ENCODE measurements around the gene SMARCC2. TPM values are rescaled to one million over a fixed set of nuclear protein-coding genes. Genes with fewer than 3 reads are reported as not detected.

The SMARCC2 gene
- total and polyA plus RNA-seq, 9 donors = 57.9 to 172 (median 117) TPM

DNA sequence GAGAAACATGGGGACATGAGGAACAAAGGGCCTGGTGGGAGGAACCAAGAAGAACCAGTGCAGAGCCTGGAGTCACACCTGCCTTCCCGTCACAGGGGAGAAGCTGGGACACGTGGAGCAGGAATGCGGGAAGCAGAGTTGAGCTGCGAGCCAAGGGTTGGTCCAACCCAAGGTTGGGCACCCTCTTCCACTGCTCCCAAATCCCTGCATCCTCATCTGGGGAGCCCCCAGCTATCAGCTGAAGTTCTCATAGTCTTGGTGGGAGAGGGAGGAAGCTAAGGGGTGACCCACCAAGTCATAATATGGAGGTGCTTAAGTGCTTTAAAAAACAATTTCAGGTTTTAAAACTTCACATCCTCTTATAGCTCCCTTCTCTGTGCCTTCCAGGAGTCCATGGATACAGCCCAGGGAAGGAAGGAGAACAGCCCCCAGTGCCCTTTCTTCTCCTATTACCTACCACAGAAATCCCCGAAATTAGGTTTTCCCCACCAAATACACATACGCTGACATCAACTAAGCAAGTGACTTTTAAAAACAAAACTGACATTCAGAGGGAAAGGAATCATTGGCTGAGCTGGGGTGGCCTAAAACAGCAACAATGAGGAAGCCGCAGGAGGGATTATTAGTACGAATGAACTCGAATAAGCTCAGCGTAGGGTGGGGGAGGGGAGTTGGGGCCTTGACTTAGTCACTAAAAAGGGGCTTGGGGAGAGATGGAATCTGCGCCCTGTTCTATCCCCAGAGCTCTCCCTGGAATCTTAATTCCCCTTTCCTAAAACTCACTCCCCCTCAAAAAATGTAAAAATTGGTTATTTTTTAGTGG, 26.6 kb downstream of the SMARCC2 start:
- 44 to 45% (median 45%) methylated on average over 11 of the region's 11 CpGs for WGBS, 3 donors
- no peak for TF ChIP-seq POLR2A (IDR thresholded peaks at IDR 0.05)
- no peak for TF ChIP-seq EP300 (IDR thresholded peaks at IDR 0.05)
- TF ChIP-seq, protein P1, sequence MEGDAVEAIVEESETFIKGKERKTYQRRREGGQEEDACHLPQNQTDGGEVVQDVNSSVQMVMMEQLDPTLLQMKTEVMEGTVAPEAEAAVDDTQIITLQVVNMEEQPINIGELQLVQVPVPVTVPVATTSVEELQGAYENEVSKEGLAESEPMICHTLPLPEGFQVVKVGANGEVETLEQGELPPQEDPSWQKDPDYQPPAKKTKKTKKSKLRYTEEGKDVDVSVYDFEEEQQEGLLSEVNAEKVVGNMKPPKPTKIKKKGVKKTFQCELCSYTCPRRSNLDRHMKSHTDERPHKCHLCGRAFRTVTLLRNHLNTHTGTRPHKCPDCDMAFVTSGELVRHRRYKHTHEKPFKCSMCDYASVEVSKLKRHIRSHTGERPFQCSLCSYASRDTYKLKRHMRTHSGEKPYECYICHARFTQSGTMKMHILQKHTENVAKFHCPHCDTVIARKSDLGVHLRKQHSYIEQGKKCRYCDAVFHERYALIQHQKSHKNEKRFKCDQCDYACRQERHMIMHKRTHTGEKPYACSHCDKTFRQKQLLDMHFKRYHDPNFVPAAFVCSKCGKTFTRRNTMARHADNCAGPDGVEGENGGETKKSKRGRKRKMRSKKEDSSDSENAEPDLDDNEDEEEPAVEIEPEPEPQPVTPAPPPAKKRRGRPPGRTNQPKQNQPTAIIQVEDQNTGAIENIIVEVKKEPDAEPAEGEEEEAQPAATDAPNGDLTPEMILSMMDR (IDR thresholded peaks at IDR 0.05) = no peak
- Histone ChIP-seq H3K36me3 (no peaks in the 10 kb centered on the region), H3K27ac (no peak overlapping the region), H3K4me3 (no peak overlapping the region), H3K4me1 (ENCODE audit: insufficient read depth) (peaks cover 1% of the 10 kb centered on the region), H3K9me3 (no peaks in the 10 kb centered on the region), H3K27me3 (no peaks in the 10 kb centered on the region)
- intact Hi-C loops (cut with DNase I) = loop anchor here in 1 of 4 donors (5.0 kb wide), 1 partner anchor 40 kb away; no protein-coding TSS in a partner anchor
- DNase-seq = no peak

DNA sequence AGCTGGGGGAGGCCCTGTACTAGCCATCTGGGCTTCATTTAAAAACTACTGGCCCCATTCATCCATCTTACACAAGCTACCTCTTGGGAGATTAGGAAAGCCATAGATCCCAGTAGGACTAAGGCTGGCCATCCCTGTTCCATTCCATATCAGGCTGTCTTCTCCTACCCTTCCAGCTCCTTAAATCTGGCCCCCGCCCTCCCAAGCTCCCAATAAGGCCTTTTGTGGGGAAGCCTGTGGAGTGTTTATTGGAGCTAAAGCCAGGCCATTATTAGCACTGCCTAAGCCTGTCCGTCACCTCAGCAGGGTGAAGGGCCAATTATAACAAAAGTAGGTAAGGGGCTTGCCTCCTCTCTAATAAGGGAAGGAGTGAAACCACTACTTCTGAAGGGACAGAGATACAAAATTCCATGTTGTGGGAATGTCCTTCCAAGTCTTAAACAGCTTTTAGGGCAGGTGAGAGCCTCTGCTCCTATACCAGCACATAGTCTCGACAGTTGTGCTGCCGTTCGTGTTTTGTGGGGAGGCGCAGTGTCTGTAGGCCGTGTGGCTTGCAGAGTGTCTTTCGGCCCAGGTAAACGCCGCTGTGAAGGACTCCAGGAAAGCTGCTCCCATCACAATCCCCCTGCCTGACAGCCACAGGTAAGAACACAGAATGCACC, 27.5 kb downstream of the SMARCC2 start:
- Histone ChIP-seq H3K36me3 (no peaks in the 10 kb centered on the region), H3K27me3 (no peaks in the 10 kb centered on the region), H3K27ac (peak overlapping the region in 1 of 2 donors; percentile 24), H3K4me3 (no peak overlapping the region), H3K4me1 (ENCODE audit: insufficient read depth) (peaks cover 1% of the 10 kb centered on the region), H3K9me3 (no peaks in the 10 kb centered on the region)
- intact Hi-C loops (cut with DNase I) = loop anchor here in 2 of 4 donors (2.0 to 5.0 kb wide), 2 partner anchors 40 to 59 kb away; partner anchors contain the start of gene RNF41 (in 1 of the 2)
- DNase-seq = no peak
- TF ChIP-seq, protein P1 (IDR thresholded peaks at IDR 0.05) = no peak
- TF ChIP-seq POLR2A (IDR thresholded peaks at IDR 0.05) (no peak), EP300 (IDR thresholded peaks at IDR 0.05) (no peak)
- 68 to 72% (median 68%) methylated on average over 10 of the region's 10 CpGs for WGBS, 3 donors

DNA sequence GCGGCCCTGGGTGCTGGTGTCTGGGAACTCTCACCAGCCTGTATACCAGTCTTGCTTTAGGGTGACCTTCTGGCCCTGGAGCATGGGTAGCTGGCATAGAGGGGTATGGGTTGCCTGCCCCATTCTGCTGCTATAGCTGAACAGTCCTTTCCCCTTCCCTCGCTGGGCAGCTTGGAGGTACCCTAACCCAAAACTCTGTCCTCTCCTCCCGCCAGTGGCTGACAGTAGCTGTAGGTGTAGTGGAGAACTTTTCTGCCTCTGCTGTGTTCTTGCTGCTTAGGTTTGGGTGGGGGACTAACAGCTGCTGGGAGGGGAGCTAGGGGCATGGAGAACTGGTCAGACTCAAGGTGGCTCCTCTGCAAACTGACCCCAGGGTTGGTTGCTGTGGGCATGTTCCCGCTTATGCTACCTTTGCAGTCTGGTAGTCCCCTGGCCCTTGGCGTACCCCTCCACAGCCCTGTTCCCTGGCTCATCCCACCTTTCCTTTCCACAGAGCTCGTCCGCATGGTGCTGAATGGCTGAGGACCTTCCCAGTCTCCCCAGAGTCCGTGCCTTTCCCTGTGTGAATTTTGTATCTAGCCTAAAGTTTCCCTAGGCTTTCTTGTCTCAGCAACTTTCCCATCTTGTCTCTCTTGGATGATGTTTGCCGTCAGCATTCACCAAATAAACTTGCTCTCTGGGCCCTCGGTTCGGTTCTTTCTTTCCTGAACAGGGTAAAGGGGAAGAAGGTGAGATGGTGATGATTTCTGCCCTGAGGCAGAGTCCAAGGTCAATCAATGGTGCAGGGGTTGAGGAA, 28.2 kb downstream of the SMARCC2 start:
- peak overlapping the region; percentile 24 to 91 for H3K27ac ChIP-seq
- TF ChIP-seq, protein P1 (IDR thresholded peaks at IDR 0.05) = no peak
- no peak for TF ChIP-seq EP300 (IDR thresholded peaks at IDR 0.05)
- TF ChIP-seq POLR2A (IDR thresholded peaks at IDR 0.05) = no peak
- H3K4me3 ChIP-seq = peak overlapping the region; percentile 97
- WGBS, 3 donors = 41 to 53% (median 52%) methylated on average over 11 of the region's 11 CpGs
- intact Hi-C loops (cut with DNase I) = loop anchor here in 2 of 4 donors (2.0 to 5.0 kb wide), 2 partner anchors 39 to 60 kb away; partner anchors contain the start of gene RNF41 (in 1 of the 2)
- no peaks in the 10 kb centered on the region for H3K36me3 ChIP-seq
- peaks cover 1% of the 10 kb centered on the region for H3K4me1 ChIP-seq (ENCODE audit: insufficient read depth)
- H3K27me3 ChIP-seq = no peaks in the 10 kb centered on the region
- DNase-seq = no peak
- no peaks in the 10 kb centered on the region for H3K9me3 ChIP-seq

All from ovary (tissue), 9 donors.